AG10803 (cell line): ENCODE measurements around the gene COPA.

Experiments
- DNase-seq: peaks from one replicate; pipeline ENCODE4 v3.0.0; 2010; ENCODE audit warnings: low read depth
- H3K4me3 ChIP-seq: 2 replicates; pipeline ENCODE4 v1.5.1; 2011; ENCODE audit warnings: mild to moderate bottlenecking, low read length, control low read depth
- CTCF ChIP-seq: conservative IDR thresholded peaks from 2 replicates; pipeline ENCODE4 v1.5.1; 2011; ENCODE audit warnings: mild to moderate bottlenecking, low read length, control low read depth, inconsistent platforms

The COPA gene

GRCh38 chr1:160267284-160267991 lies 75.6 kb downstream of the COPA start:
- no peak for DNase-seq
- no peak overlapping the region for H3K4me3 ChIP-seq
- no peak for TF ChIP-seq CTCF

GRCh38 chr1:160264795-160265307 lies 78.2 kb downstream of the COPA start:
- TF ChIP-seq CTCF: no peak
- DNase-seq: no peak
- H3K4me3 ChIP-seq: no peak overlapping the region

GRCh38 chr1:160261893-160262794 lies 80.9 kb downstream of the COPA start, which contains the start of gene DCAF8:
Gene DCAF8, minus strand, starts transcription at chr1:160262549. Its CDS starts 18,541 bp downstream, at chr1:160244008.
- DNase-seq: peak; percentile 97
- no peak for TF ChIP-seq CTCF
- H3K4me3 ChIP-seq: peak within 1 kb of the TSS; percentile 100

- peak; percentile 76 for DNase-seq
- no peak for TF ChIP-seq CTCF
- H3K4me3 ChIP-seq: peak overlapping the region; percentile 100
These were observed 81.5 kb downstream of the COPA start for GRCh38 chr1:160261556-160261892.

GRCh38 chr1:160260406-160261382 lies 82.4 kb downstream of the COPA start:
- TF ChIP-seq CTCF: no peak
- H3K4me3 ChIP-seq: peak overlapping the region; percentile 100
- DNase-seq: peak; percentile 82

- no peak for DNase-seq
- TF ChIP-seq CTCF: no peak
- no peak overlapping the region for H3K4me3 ChIP-seq
These were observed 84.8 kb downstream of the COPA start for GRCh38 chr1:160258177-160258798.
